ENCODE data around the gene IGFBPL1. TPM values are rescaled to one million over a fixed set of nuclear protein-coding genes. Genes with fewer than 3 reads are reported as not detected.
"Not testable (repeated sequence)": the region's sequence is repeated elsewhere in the genome, so short reads cannot be mapped to it uniquely, and the experiment has no call there.

IGFBPL1 gene
- total RNA-seq (2013) = not detected
- polyA plus RNA-seq = not detected
- polyA minus RNA-seq = not detected in 2 replicates
- 0 to 12.4 (median 0) reads per million in 11 experiments for total RNA-seq

- Histone ChIP-seq H3K4me3 (replicated peaks in 1 of 3; ENCODE audit: low read depth in 2 of 3, low read length in 3 of 3) (no peak within 1 kb of the TSS), H3K36me3 (replicated peaks in 1 of 2; ENCODE audit: control insufficient read depth in 1 of 2, insufficient read depth in 2 of 2, low read length in 2 of 2) (no peaks in the 10 kb centered on the region), H3K4me1 (ENCODE audit: control insufficient read depth in 1 of 2, insufficient read depth in 2 of 2, low read length in 2 of 2) (no peaks in the 10 kb centered on the region), H3K9me3 (replicated peaks in 1 of 2; ENCODE audit: control insufficient read depth in 1 of 2, insufficient read depth in 1 of 2, low read length in 2 of 2) (peaks cover 0 to 5% of the 10 kb centered on the region in 2 donors), H3K27ac (ENCODE audit: low read depth in 1 of 2, low read length in 2 of 2) (no peak within 1 kb of the TSS), H3K27me3 (ENCODE audit: control insufficient read depth in 2 of 2, insufficient read depth in 2 of 2, low read length in 2 of 2) (peaks cover 36 to 44% of the 10 kb centered on the region in 2 donors), H2AFZ (ENCODE audit: insufficient read depth, low read depth, low read length, poor library complexity, severe bottlenecking) (no peak within 1 kb of the TSS), H3K9ac (ENCODE audit: insufficient read depth, low read length, poor library complexity, severe bottlenecking) (no peak within 1 kb of the TSS), H3K4me2 (replicated peaks; ENCODE audit: extremely low read depth, low read length, poor library complexity, severe bottlenecking) (peak within 1 kb of the TSS; percentile 34), H4K20me1 (ENCODE audit: insufficient read depth, low read length) (no peaks in the 10 kb centered on the region), H3K79me2 (ENCODE audit: insufficient read depth, low read length) (no peaks in the 10 kb centered on the region)
- H3K4me3 Mint-ChIP-seq = peak within 1 kb of the TSS in 1 of 2 donors; percentile 75
- WGBS (ENCODE audit: insufficient coverage) = under 1% methylated on average over 110 of the region's 115 CpGs
- no peaks in the 10 kb centered on the region for H3K36me3 Mint-ChIP-seq
- peaks cover 4% of the 10 kb centered on the region for H3K4me1 Mint-ChIP-seq
- no peak within 1 kb of the TSS for H3K27ac Mint-ChIP-seq
- DNase-seq = no peak
- TF ChIP-seq CTCF (IDR thresholded peaks at IDR 0.05) = no peak
- H3K9me3 Mint-ChIP-seq = peaks cover 0 to 1% (median 0%) of the 10 kb centered on the region in 7 donors
- intact Hi-C loops (cut with micrococcal nuclease) = no loop called here
- peaks cover 37 to 62% (median 56%) of the 10 kb centered on the region in 3 donors for H3K27me3 Mint-ChIP-seq (ENCODE audit: low read depth in 3 of 3)
Measured at GRCh38 chr9:38423973-38424843, at the start of gene IGFBPL1. IGFBPL1 (minus strand) TSS chr9:38424454; CDS start chr9:38424424, 30 bp downstream.

GRCh38 chr9:38472583-38473249 lies 48.5 kb upstream of the IGFBPL1 start:
- H3K4me1 ChIP-seq (ENCODE audit: control insufficient read depth in 1 of 2, insufficient read depth in 2 of 2, low read length in 2 of 2); H3K4me1 Mint-ChIP-seq; H3K4me3 Mint-ChIP-seq; H3K36me3 ChIP-seq (replicated peaks in 1 of 2; ENCODE audit: control insufficient read depth in 1 of 2, insufficient read depth in 2 of 2, low read length in 2 of 2); H4K20me1 ChIP-seq (ENCODE audit: insufficient read depth, low read length); H3K27me3 Mint-ChIP-seq (ENCODE audit: low read depth in 3 of 3); H2AFZ ChIP-seq (ENCODE audit: insufficient read depth, low read depth, low read length, poor library complexity, severe bottlenecking); H3K27me3 ChIP-seq (ENCODE audit: control insufficient read depth in 2 of 2, insufficient read depth in 2 of 2, low read length in 2 of 2); H3K9me3 ChIP-seq (replicated peaks in 1 of 2; ENCODE audit: control insufficient read depth in 1 of 2, insufficient read depth in 1 of 2, low read length in 2 of 2); H3K27ac ChIP-seq (ENCODE audit: low read depth in 1 of 2, low read length in 2 of 2); H3K79me2 ChIP-seq (ENCODE audit: insufficient read depth, low read length); H3K27ac Mint-ChIP-seq; H3K9ac ChIP-seq (ENCODE audit: insufficient read depth, low read length, poor library complexity, severe bottlenecking); DNase-seq; H3K4me2 ChIP-seq (replicated peaks; ENCODE audit: extremely low read depth, low read length, poor library complexity, severe bottlenecking); H3K4me3 ChIP-seq (replicated peaks in 1 of 3; ENCODE audit: low read depth in 2 of 3, low read length in 3 of 3); H3K36me3 Mint-ChIP-seq; intact Hi-C loops (cut with micrococcal nuclease): not testable (repeated sequence)
- 80% methylated on average over 1 of the region's 2 CpGs for WGBS (ENCODE audit: insufficient coverage)
- peaks cover 2 to 14% (median 4%) of the 10 kb centered on the region in 7 donors for H3K9me3 Mint-ChIP-seq
